SK-N-MC (cell line): Measurements from ENCODE around the gene ACVR1.

Experiments used
- EZH2 ChIP-seq: fragments of 200-600 bp; sonication (generic); IDR thresholded peaks from one replicate; pipeline ENCODE4 v1.6.1; 2017; ENCODE audit warnings: antibody characterized with exemption
- FOXP2 ChIP-seq: optimal IDR thresholded peaks from 2 replicates; pipeline ENCODE3; 2011; ENCODE audit warnings: mild to moderate bottlenecking, moderate library complexity; ENCODE audit not compliant: insufficient read depth; ENCODE audit errors: extremely low read length, control extremely low read depth
- POLR2AphosphoS5 ChIP-seq: IDR thresholded peaks from 2 replicates; pipeline ENCODE4 v1.6.1; 2012; ENCODE audit warnings: mild to moderate bottlenecking, low read depth, low read length, borderline replicate concordance

DNA sequence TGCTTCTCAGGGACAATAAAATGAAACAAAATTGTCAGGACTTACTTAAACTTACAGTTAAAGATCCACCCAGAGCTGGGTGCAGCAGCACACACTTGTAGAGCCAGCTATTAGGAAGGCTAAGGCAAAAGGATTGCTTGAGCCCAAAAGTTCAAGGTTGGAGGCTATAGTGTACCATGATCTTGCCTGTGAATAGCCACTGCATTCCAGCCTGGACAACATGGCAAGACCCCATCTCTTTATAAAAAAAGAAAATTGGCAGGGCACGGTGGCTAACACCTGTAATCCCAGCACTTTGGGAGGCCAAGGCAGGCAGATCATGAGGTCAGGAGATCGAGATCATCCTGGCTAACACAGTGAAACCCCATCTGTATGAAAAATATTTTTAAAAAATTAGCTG, 34.6 kb downstream of the ACVR1 start:
- no peak for TF ChIP-seq POLR2AphosphoS5
- TF ChIP-seq EZH2 = no peak
- TF ChIP-seq FOXP2 = no peak
